D341Med (cell line): ENCODE measurements around the gene FLNA.
"Not testable (repeated sequence)": the region's sequence is repeated elsewhere in the genome, so short reads cannot be mapped to it uniquely, and the experiment has no call there.

ENCODE experiments used
- DNase-seq: peaks from one replicate; pipeline ENCODE4 v3.0.0; 2012; ENCODE audit warnings: low spot score

FLNA gene

DNA sequence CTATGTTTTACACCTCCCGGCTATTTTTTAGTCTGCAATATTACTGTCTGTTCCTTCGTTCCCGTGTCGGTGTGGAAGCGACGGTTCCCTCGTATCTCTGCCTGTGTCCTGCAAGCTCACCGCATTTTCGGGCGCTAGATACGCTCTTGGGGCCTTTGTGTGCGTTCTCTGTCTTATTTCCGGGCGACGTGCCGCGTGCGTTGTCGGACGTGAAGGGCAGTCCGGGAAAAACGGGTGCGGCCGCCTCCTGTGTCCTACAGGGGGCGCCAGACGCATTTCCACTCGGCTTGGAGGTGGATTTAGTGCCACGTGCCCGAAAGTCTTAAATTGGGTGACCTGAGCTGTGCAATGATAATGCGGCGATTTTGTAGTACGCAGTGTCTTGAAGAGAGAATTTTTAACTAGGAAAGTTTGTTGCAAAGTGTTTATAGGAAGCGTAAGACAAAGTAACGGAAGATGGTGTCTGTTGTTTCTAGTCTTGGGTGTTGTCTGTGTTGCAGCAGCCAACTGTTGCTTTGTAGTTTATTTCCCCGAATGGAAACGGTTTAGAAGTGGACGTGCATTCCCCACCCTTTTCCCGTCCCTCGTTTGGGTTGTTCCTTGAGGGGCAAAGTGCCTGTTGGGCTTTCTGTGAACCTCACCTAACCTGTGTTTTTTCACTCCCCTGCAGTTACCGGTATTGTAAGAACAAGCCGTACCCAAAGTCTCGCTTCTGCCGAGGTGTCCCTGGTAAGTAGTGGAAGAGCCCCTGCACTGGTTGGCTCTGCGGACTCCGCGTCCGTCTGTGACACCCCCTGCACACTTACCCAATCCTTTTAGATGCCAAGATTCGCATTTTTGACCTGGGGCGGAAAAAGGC lies 24.5 kb upstream of the FLNA start:
- peak; percentile 61 for DNase-seq

DNA sequence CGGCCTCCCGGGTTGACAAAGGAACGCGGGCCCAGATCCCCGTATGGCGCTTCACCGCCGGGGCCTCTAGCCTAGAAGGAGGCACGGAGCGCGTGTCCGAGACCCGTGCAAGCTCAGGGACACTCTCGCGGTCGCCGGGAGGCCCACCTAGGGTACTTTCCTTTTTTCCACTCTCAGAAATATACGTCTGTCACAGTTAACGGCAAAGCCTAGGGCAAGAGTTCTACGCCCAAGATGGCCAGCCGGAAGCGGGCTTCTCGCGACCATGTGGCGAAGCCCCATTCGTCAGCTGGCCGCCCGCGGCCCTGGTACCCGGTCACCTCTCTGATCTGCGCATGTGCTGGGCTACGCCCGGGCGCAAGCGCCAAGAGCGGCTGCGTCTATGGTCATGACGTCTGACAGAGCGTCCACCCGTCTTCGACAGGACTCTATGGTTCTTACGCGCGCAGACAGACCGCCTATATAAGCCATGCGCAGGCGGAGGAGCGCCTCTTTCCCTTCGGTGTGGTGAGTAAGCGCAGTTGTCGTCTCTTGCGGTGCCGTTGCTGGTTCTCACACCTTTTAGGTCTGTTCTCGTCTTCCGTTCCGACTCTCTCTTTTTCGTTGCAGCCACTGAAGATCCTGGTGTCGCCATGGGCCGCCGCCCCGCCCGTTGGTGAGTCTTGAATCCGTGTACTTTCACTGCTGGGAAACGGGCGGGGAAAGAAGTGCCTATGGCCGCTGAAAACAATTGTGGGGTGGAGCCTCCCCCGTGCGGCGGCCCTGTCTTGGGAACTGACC lies 23.6 kb upstream of the FLNA start, which contains the start of gene RPL10:
TSS of gene RPL10 (plus strand) at position 490 of the 780 bp plus-strand sequence. CDS start at position 633, 143 bp downstream.
- DNase-seq = peak; percentile 91

DNA sequence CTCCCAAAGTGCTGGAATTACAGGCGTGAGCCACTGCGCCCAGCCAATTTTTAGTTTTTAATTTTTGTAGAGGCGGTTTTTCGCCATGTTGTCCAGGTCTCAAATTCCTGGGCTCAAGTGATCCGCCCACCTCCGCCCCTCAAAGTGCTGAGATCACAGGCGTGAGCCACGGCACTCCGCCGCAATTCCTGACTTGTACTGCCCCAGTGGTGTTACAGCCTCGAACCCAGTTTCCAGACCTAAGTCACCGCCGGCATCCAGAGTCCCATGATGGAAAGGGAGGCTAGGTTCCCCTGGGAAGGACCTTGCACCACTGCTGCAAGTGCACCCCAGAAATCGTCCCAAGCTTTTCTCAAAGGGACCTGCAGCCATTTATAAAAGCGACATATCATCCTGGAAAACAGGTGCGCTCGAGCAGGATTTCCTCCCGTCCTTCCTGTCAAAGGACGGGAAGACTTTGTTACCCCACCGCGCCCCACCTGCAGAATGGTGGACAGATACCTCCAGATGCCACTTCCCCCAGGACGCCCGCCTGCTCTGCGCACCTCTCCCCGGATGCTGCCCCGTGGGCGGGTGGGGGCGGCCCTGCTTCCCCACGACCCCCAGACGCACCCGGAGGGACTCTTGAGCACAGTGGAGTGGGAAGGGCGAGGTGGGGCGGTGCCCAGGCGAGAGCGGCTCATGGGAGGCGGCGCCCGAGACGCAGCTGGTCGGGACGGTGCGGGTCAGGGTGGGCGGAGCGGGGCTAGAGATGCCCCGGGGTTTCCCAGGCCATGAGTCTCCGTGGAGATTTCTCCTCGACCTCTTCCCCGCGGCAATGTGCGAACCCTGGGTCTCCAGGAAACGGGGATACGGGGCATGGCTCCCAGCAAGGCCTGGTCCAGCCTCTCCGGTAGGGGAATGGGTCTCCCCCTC lies 22.8 kb upstream of the FLNA start:
- peak; percentile 71 for DNase-seq

DNA sequence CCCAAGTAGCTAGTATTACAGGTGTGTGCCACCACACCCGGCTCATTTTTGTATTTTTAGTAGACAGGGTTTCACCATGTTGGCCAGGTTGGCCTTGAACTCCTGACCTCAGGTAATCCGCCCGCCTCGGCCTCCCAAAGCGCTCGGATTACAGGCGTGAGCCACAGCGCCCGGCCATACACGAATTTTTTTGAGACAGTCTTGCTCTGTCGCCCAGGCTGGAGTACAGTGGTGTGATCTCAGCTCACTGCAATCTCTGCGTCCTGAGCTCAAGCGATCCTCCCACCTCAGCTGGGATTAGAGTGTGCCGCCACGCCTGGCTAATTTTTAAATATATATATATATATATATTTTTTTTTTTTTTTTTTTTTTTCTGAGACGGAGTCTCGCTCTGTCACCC lies 21.9 kb upstream of the FLNA start:
- DNase-seq = not testable (repeated sequence)

DNA sequence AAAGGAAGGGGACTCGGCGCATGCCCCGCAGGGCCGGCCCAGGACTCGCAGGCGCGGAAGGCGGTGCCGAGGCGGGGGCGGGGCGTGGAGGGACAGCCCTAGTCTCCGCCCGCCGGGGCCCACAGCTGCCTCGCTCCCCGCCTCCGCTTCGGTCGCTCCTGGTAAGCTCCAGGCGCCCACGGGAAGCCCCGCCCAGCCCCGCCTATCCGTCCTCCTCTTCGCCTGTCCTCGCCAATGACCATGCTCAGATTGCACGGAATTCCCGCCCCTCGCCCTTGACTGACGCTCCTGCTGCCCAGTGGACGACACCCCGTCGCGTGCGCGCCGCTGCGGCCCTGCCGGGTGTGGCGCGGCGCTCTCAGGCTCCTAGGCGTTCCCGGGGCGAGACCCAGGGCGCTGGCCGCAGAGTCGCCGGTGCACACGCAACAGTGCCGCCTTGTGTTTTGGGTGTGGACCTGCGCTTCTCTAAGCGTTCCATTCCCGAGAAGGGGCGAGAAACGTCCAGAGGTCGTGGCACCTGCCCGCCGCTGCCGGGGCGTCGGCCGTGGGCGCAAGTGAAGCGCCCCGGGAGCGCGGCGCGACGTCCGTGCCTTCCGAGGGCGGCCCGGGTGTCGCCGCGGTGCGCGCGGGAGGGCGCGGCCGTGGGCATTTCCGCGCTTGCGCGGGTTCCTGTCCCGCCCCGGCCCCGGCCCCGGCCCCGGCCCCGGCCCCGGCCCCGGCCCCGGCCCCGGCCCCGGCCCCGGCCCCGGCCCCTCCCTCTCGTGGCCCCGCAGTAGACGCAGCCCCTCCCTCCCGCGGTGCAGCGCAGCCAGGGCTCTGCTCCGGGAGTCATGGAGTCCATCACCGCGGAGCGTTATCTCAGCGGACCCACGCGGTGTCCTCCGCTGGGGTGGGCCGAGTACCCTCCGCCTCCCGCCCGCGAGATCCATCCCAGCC lies 15.6 kb upstream of the FLNA start:
- DNase-seq = not testable (repeated sequence)

DNA sequence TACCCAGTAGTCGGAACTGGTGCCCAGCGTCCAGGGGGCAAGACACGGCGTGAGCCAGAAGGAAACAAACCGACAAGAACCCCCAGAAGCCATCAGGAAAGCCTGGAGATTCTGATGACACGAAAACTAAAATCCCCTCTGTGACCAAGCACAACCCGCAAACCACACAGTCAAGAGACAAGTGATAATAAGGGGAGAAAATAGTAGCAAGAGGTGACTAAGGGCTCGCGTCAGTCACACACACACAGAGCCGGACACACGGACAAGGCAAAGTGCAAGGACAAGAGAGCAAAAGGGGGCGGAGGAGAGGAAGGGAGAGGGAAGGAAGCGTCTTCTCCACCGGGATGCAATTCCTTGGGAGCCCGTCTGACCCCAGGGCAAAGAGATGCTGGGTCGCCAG lies 14.2 kb upstream of the FLNA start:
- DNase-seq = not testable (repeated sequence)

DNA sequence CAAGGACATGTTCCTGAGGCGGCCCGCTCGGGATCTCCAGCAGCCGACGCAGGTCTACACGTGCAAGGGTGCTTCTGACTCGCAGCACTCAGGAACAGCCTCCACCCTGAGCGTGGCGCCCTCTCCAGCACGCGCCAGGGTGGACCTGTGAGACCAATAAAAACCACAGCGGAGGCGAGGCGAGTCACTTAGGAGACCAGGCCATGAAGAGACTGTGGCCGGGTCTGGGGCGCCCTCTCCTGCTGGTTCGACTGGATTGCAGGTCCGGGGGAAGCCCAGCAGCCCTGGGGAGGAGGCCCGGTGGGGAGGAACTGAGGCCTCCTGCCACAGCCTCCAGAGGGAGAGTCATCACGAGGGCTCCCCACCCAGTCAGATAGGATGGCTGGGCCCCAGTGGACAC lies 13.7 kb upstream of the FLNA start:
- not testable (repeated sequence) for DNase-seq

DNA sequence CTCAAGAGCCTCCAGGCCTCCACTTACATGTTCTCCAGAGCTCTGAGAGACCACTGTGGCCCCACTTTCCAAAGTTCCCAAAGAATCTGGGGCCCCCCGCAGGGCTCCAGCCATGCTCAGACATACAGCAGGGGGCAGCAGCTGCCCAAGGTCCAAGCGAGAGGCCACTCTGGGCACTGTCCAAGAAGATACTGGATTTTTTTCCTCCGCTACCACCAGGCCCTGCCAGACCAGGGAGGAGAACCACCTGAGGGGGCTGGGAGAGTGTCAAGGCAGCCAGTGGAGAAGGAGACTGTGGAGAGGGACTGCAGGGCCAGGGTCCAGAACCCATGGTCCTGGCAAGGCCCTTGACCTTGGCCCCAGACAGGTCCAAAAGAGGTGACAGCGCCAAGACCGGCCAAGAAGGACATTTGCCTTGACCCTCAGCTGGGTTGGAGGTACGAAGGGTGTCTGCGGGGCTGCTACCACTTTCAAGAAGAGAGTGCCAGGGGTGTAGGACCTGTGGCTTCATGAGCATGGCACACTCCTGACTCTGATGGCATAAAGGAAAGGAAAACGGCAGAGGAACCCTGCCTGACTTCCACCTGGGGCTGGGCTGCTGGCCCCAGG lies 10.0 kb upstream of the FLNA start:
- DNase-seq = no peak

DNA sequence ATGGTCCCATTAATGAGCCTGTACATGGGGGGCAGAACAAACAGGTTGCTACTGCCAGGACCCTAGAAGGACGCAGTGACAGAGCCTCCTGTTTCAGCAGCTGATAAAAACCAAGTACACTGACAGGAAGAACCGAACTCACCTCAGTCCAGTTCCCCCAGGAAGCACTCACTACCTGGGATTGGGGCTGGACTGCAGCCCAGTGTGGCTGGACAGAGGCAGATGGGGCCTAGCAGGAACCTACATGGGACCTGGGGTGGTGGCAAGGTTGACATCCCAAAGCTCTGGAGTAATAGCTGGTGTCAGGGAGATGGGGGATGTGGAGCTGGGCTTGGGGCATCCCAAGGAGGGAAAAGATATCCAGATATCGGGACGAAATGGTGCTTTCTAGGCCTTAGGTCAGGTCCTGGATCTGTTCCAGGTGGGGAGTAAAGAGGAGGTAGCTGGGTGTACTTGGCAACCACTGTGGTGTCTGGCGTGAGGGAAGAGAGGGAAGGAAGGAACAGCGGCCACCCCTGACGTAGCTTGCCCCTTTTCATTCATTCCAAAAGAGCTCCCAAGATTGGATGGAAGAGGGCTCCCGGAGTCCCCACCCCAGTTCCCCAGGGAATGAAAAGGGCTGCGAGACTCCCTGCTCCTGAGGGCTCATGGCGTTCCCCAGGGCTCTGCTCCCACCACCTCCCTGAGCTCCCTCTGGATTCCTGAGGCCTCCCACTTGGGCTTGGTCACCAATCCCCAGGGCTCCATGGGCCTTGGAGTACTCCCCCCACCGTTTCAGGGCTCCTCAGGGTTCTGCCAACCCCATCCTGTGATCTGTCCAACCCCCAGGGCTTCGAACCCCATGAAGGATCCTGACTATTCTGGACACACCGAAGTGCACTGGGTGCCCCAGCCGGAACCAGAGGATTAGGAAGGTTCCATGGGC lies 9.2 kb upstream of the FLNA start:
- no peak for DNase-seq

DNA sequence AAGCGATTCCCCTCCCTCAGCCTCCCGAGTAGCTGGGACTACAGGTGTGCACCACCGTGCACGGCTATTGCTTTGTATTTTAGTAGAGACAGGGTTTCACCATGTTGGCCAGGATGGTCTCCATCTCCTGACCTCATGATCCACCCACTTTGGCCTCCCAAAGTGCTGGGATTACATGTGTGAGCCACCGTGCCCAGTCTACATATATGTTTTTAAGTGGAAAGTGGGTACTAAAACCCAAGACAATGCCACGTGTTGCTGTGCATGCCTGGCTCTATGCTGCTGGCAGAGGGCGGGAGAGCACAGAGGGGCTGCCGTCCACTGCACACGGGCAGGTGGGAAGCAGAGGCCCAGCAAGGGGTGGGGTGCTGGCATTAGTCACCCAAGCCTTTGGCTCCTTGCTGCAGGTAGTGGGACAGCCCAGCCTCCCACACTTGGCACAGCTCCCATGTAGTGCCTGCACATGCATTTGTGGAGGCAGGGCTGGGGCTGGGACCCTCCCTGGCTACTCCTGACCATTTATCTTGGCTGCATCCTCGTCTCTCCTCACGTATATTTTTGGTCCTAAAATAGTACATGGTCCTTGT lies 8.1 kb upstream of the FLNA start:
- no peak for DNase-seq

DNA sequence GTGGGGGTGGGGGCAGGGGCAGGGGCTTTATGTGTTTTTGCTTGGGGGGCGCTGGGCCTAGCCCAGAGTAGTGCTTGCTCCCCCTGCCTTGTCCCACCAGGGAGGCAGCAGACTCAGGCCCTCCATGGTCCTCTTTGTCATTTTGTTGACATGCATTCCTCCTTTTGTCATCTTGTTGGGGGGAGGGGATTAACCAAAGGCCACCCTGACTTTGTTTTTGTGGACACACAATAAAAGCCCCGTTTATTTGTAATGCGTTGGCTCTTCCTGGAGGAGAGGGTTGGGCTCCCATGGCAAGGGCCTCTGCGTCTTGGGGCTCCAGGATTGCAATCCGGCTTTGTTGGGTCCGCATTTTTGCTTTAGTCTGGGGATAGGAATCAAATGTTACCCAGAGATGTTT lies 6.8 kb upstream of the FLNA start:
- no peak for DNase-seq

DNA sequence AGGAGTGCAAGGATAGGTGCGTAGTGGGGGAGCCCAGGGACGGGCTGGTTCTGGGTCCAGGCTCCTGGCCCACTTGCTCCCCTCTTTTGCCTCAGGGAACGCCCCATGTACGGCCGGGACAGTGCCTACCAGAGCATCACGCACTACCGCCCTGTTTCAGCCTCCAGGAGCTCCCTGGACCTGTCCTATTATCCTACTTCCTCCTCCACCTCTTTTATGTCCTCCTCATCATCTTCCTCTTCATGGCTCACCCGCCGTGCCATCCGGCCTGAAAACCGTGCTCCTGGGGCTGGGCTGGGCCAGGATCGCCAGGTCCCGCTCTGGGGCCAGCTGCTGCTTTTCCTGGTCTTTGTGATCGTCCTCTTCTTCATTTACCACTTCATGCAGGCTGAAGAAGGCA lies 6.4 kb upstream of the FLNA start:
- DNase-seq = no peak

DNA sequence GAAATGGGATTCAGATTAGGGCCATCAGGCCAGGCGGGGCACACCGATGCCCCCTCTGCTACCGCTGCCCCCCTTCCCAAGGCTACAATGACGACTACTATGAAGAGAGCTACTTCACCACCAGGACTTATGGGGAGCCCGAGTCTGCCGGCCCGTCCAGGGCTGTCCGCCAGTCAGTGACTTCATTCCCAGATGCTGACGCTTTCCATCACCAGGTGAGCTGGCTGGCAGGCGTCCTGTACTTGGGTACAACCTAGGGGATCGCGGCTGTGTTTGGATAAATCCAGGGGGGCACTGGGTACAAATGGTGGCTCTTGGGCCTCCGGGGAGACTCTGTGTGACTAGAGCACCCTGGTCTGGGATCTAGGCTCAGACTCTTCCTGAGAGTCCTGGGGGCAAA lies 5.7 kb upstream of the FLNA start:
- no peak for DNase-seq

DNA sequence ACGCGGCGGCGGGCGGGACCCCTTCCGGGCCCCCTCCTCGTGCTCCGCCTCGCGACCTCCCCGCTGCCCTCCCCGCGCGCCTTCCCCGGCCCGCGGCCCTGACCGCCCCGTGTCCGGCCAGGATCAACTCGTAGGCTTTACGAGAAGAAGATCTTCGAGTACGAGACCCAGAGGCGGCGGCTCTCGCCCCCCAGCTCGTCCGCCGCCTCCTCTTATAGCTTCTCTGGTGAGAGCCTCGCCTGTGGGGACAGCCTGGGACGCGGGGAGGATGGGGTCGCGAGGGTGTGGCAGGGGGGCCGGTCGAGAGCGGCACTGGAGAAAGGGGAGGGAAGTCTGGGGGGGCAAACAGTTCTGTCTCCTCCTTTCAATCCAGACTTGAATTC lies 5.1 kb upstream of the FLNA start:
- DNase-seq = no peak

DNA sequence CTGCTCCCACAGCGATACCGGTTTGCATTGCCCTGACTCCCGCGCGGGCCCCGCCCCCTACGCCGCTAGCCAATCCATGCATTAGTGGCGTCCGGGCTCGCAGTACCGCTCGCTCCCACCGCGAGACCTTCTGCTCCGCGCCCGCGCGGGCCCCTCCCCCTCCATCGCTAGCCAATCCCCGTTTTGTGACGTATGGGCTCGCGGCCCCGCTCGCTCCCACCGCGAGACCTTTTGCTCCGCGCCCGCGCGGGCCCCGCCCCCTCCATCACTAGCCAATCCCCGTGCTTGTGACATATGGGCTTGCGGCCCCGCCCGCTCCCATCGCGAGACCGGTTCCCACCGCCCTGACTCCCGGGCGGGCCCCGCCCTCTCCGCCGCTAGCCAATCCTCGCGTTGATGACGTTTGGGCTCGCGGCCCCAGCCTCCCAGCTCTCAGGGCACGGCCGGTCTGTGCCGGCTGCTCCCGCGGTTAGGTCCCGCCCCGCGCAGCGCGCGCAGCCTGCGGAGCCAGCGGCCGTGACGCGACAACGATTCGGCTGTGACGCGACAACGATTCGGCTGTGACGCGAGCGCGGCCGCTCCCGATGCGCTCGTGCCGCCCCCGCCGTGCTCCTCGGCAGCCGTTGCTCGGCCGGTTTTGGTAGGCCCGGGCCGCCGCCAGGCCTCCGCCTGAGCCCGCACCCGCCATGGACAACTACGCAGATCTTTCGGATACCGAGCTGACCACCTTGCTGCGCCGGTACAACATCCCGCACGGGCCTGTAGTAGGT lies 4.5 kb upstream of the FLNA start, which contains the start of gene EMD:
TSS of gene EMD (plus strand) at position 497 of the 770 bp plus-strand sequence. CDS start at position 687, 190 bp downstream.
- DNase-seq = peak; percentile 90

DNA sequence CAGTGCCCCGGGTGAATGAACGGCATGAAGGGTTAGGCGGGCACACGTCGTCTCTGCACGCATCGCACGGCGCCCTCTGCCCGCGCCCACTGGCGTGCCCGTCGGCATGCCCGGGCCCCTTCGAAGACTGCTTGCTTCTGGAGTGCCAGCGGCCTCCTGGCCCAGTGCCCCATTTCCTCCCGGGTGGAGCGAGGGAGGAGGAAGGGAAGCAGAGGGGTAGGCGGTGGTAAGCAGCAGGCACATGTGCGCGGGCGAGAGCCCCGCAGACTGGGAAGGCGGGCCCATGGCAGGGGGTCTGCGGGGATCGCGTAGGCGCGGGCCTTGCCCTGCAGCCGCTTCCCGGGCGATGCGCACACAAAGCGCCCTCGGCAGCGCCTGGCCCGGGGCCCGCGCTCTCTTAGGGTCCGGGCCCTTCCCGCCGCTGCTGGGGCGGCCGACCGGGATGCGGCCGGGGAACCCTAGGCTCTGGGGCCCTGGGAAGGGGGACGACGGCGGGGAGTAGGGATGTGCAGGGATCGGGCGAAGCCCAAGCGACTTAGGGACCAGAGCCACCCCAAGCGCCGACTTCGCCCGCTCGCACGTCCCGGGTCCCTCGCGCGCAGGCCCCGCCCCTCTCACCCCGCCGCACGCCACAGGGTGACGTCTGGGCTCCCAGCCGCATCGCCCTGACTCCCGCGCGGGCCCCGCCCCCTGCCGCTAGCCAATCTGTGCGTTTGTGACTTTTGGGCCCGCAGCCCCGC lies 3.8 kb upstream of the FLNA start:
- peak; percentile 82 for DNase-seq

DNA sequence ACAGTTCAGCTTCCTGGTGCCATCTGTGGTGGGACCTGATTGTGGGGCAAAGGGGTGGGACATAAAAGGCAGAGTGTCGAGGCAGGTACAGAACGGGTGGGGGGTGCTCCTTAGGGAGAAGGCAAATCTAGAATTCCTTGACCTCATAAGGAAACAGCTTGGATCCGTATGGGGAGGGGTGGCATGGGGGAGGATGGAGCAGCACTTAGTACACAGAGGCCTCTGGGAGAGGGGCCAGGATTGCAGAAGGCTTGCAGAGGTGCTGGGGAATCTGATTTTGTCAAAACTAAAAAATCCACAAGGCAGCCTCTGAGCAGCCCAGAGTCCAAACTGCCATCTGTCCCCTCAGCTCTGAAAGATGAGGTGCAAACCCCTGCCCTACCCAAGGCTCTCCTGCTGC lies 2.3 kb upstream of the FLNA start:
- DNase-seq = no peak

DNA sequence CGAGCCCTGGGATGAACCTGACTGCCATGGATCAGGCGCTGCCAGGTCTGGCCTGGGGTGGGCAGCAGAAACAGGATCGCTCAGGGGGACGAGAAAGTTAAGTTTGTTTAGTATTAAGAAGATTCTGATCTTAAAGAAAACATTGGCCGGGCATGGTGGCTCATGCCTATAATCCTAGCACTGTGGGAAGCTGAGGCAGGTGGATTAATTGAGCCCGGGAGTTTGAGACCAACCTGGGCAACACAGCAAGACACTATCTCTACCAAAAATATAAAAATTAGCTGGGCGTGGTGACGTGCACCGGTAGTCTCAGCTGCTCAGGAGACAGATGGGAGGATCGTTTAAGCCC lies 696 bp upstream of the FLNA start:
- no peak for DNase-seq
